HepG2 (cell line): ENCODE results near the gene PLEKHA8. TPM values are rescaled to one million over a fixed set of nuclear protein-coding genes. Genes with fewer than 3 reads are reported as not detected.

Source experiments
- HHEX ChIP-seq: IDR thresholded peaks from 2 replicates; pipeline ENCODE4 v1.6.1; 2016; ENCODE audit warnings: control low read depth
- IKZF1 ChIP-seq: fragments of 450-650 bp; IDR thresholded peaks from 2 replicates; pipeline ENCODE4 v1.7.1; 2016
- KAT7 ChIP-seq: IDR thresholded peaks from 2 replicates; pipeline ENCODE4 v1.6.1; 2018; ENCODE audit warnings: borderline replicate concordance, missing compliant biosample characterization
- KDM5A ChIP-seq: fragments of 200-600 bp; sonication (generic); IDR thresholded peaks from 2 replicates; pipeline ENCODE4 v1.7.0; 2018; ENCODE audit warnings: antibody characterized with exemption, mild to moderate bottlenecking, low read length, borderline replicate concordance
- KLF15 ChIP-seq: sonication (generic); formaldehyde crosslinking; IDR thresholded peaks from 2 replicates; pipeline ENCODE4 v1.8.1; 2023; ENCODE audit warnings: borderline replicate concordance, mild to moderate bottlenecking, inconsistent platforms, missing genetic modification reagents, mixed read lengths
- NCOA2 ChIP-seq: sonication (generic); formaldehyde crosslinking; IDR thresholded peaks from 2 replicates; pipeline ENCODE4 v1.8.0; 2022; ENCODE audit warnings: inconsistent platforms
- PRMT3 ChIP-seq: sonication (generic); formaldehyde crosslinking; IDR thresholded peaks from 2 replicates; pipeline ENCODE4 v1.8.1; 2022; ENCODE audit warnings: low read depth, mild to moderate bottlenecking, moderate library complexity, missing genetic modification reagents, borderline replicate concordance
- SETDB1 ChIP-seq: sonication (generic); formaldehyde crosslinking; IDR thresholded peaks from 2 replicates; pipeline ENCODE4 v1.5.1; 2020; ENCODE audit warnings: missing genetic modification reagents, mild to moderate bottlenecking, borderline replicate concordance
- THYN1 ChIP-seq: sonication (generic); formaldehyde crosslinking; IDR thresholded peaks from 2 replicates; pipeline ENCODE4 v1.8.1; 2023; ENCODE audit warnings: low read depth, mild to moderate bottlenecking, moderate library complexity, missing genetic modification reagents, borderline replicate concordance
- ZBTB2 ChIP-seq: sonication (generic); formaldehyde crosslinking; IDR thresholded peaks from 2 replicates; pipeline ENCODE4 v1.8.0; 2022; ENCODE audit warnings: low read depth, missing genetic modification reagents
- ZFP36L1 ChIP-seq: sonication (generic); formaldehyde crosslinking; IDR thresholded peaks from 2 replicates; pipeline ENCODE4 v1.8.0; 2022; ENCODE audit warnings: mild to moderate bottlenecking, missing genetic modification reagents, moderate library complexity
- ZNF550 ChIP-seq: sonication (generic); formaldehyde crosslinking; IDR thresholded peaks from 2 replicates; pipeline ENCODE4 v1.4.0; 2020; ENCODE audit warnings: mild to moderate bottlenecking, missing genetic modification reagents, borderline replicate concordance
- ZNF629 ChIP-seq: sonication (generic); formaldehyde crosslinking; conservative IDR thresholded peaks from 2 replicates; pipeline ENCODE4 v1.5.0; 2020; ENCODE audit warnings: missing genetic modification reagents
- ZNF644 ChIP-seq: IDR thresholded peaks from 2 replicates; pipeline ENCODE4 v1.6.1; 2016; ENCODE audit warnings: low read depth
- ZNF652 ChIP-seq: IDR thresholded peaks from 2 replicates; pipeline ENCODE4 v1.6.1; 2016; ENCODE audit warnings: low read depth, borderline replicate concordance
- ZNF687 ChIP-seq: sonication (generic); formaldehyde crosslinking; IDR thresholded peaks from 2 replicates; pipeline ENCODE4 v1.5.1; 2020; ENCODE audit warnings: mild to moderate bottlenecking, missing genetic modification reagents, moderate library complexity
- polyA plus RNA-seq, 8 experiments: library from polyadenylated mRNA; depleted of rRNA in 3 of 8; stranded (reverse) in 7 of 8; unstranded in 1 of 8; fragments of >200 nt; fragmentation: Illumina TruSeq in 4 of 8; extraction: Trizol in 4 of 8; gene quantifications; 2 replicates each; pipeline versions ENCODE4 v1.2.1 to v1.2.3, GENCODE V29; 2011 to 2016; ENCODE audit warnings: low read depth in 4 of 8, missing spikeins in 1 of 8, mixed read lengths in 1 of 8; ENCODE audit not compliant: insufficient read depth in 1 of 8
- total RNA-seq, 5 experiments: library from RNA; depleted of rRNA; stranded (reverse); fragments of >200 nt; fragmentation: Illumina TruSeq; extraction: Trizol; gene quantifications; 2 replicates each; pipeline ENCODE4 v1.2.3, GENCODE V29; 2016; ENCODE audit warnings: low read depth in 1 of 5
- TF ChIP-seq, protein P1 (sequence below): sonication (generic); formaldehyde crosslinking; IDR thresholded peaks from 2 replicates; pipeline ENCODE4 v1.4.0; 2020; ENCODE audit warnings: mild to moderate bottlenecking, low read depth, missing genetic modification reagents
- TF ChIP-seq, protein P2 (sequence below): sonication (generic); formaldehyde crosslinking; conservative IDR thresholded peaks from 2 replicates; pipeline ENCODE4 v1.4.0; 2020; ENCODE audit warnings: mild to moderate bottlenecking, missing genetic modification reagents, moderate library complexity

Gene PLEKHA8
- total and polyA plus RNA-seq, 2 of the 13 experiments (the other 11 are each of a cell fraction or from before 2014, with no cell fraction given) = 12.5 to 26.4 TPM

- TF ChIP-seq ZNF629 (CRISPR knock-in tag) (no peak), KAT7 (CRISPR knock-in tag) (no peak), NCOA2 (no peak; the same call in 1 of the 2 replicates), KDM5A (peak; percentile 13; the same call in 1 of the 2 replicates), ZNF644 (CRISPR knock-in tag) (no peak), HHEX (no peak), ZFP36L1 (CRISPR knock-in tag) (no peak), ZNF550 (no peak), IKZF1 (no peak), SETDB1 (CRISPR knock-in tag) (no peak), PRMT3 (CRISPR knock-in tag) (no peak), ZBTB2 (no peak), THYN1 (CRISPR knock-in tag) (no peak), ZNF652 (peak; percentile 100), ZNF687 (peak; percentile 72), KLF15 (CRISPR knock-in tag) (no peak)
- TF ChIP-seq, protein P1, sequence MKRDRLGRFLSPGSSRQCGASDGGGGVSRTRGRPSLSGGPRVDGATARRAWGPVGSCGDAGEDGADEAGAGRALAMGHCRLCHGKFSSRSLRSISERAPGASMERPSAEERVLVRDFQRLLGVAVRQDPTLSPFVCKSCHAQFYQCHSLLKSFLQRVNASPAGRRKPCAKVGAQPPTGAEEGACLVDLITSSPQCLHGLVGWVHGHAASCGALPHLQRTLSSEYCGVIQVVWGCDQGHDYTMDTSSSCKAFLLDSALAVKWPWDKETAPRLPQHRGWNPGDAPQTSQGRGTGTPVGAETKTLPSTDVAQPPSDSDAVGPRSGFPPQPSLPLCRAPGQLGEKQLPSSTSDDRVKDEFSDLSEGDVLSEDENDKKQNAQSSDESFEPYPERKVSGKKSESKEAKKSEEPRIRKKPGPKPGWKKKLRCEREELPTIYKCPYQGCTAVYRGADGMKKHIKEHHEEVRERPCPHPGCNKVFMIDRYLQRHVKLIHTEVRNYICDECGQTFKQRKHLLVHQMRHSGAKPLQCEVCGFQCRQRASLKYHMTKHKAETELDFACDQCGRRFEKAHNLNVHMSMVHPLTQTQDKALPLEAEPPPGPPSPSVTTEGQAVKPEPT (CRISPR knock-in tag) = no peak
- TF ChIP-seq, protein P2, sequence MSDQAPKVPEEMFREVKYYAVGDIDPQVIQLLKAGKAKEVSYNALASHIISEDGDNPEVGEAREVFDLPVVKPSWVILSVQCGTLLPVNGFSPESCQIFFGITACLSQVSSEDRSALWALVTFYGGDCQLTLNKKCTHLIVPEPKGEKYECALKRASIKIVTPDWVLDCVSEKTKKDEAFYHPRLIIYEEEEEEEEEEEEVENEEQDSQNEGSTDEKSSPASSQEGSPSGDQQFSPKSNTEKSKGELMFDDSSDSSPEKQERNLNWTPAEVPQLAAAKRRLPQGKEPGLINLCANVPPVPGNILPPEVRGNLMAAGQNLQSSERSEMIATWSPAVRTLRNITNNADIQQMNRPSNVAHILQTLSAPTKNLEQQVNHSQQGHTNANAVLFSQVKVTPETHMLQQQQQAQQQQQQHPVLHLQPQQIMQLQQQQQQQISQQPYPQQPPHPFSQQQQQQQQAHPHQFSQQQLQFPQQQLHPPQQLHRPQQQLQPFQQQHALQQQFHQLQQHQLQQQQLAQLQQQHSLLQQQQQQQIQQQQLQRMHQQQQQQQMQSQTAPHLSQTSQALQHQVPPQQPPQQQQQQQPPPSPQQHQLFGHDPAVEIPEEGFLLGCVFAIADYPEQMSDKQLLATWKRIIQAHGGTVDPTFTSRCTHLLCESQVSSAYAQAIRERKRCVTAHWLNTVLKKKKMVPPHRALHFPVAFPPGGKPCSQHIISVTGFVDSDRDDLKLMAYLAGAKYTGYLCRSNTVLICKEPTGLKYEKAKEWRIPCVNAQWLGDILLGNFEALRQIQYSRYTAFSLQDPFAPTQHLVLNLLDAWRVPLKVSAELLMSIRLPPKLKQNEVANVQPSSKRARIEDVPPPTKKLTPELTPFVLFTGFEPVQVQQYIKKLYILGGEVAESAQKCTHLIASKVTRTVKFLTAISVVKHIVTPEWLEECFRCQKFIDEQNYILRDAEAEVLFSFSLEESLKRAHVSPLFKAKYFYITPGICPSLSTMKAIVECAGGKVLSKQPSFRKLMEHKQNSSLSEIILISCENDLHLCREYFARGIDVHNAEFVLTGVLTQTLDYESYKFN (CRISPR knock-in tag) = peak; percentile 52
Observed at GRCh38 chr7:30026229-30027064, 1.8 kb upstream of the PLEKHA8 start, which contains the start of gene FKBP14 (continued).
